ENCODE data around the gene CFAP58.

The CFAP58 gene

DNA sequence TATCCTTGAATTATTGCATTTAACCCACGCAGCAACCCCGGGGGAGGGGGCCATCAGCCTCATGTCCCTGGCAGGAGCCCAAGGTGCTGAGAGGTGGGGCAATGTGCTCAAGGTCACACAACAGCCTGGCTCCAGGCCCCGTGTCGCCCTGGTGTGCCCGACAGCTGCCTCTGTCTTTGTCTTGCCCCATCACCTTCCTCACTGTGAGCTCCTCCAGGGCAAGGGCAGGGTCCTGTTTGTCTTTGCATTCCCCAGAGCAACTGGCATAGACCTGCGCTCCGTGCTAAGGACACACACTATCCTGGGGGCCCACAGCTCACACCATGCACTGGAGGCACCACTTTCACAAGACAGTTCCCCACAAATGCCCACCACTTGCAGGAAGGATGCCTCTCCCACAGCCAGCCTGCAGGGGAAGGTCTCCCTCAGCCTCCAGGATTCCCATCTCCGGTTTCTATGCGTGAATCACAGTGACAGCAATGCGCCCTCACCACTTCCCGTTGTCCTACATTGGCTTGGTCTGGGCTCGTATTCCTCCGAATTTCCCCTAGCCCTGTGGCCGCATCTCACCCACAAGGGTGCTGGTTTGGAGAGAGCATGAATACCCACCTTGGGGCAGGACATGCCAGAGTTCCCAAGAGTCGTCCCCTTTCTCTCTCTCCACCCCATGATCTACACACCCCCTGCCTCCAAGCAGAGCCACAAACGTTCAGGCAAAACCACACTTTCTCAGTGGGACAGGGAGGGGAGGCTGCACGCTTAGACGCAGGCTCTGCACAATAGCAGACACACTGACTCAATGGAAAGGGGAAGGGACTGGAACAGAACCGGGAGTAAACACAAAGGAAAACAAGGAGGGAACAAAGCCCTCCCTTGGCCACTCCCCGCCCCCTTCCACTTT is 25.6 kb upstream of the CFAP58 start:
- no peaks in the 10 kb centered on the region for H3K27me3 Mint-ChIP-seq (ENCODE audit: low read depth)
- peaks cover 81% of the 10 kb centered on the region for H3K4me1 Mint-ChIP-seq (ENCODE audit: low read depth)
- H3K36me3 Mint-ChIP-seq (ENCODE audit: low read depth), result peaks cover 14% of the 10 kb centered on the region
- peak overlapping the region; percentile 92 for H3K27ac Mint-ChIP-seq
- no peaks in the 10 kb centered on the region for H3K9me3 Mint-ChIP-seq
- H3K4me3 Mint-ChIP-seq, result peak overlapping the region; percentile 64

DNA sequence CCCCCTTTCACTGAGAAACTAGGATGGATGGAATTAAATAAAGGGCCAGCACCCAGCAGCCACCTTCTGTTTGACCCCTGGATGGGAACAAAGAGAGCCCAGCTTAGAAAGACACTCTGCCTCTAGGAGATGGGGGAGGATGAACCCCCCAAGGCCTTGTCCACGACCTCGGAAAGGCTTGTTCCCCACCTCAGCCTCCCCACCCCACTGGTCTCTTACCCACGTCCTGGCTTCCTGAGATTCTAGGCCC is 25.1 kb upstream of the CFAP58 start:
- Mint-ChIP-seq H3K4me1 (ENCODE audit: low read depth) (peaks cover 81% of the 10 kb centered on the region), H3K27ac (peak overlapping the region; percentile 92), H3K4me3 (peak overlapping the region; percentile 80), H3K36me3 (ENCODE audit: low read depth) (peaks cover 16% of the 10 kb centered on the region), H3K9me3 (no peaks in the 10 kb centered on the region), H3K27me3 (ENCODE audit: low read depth) (no peaks in the 10 kb centered on the region)

DNA sequence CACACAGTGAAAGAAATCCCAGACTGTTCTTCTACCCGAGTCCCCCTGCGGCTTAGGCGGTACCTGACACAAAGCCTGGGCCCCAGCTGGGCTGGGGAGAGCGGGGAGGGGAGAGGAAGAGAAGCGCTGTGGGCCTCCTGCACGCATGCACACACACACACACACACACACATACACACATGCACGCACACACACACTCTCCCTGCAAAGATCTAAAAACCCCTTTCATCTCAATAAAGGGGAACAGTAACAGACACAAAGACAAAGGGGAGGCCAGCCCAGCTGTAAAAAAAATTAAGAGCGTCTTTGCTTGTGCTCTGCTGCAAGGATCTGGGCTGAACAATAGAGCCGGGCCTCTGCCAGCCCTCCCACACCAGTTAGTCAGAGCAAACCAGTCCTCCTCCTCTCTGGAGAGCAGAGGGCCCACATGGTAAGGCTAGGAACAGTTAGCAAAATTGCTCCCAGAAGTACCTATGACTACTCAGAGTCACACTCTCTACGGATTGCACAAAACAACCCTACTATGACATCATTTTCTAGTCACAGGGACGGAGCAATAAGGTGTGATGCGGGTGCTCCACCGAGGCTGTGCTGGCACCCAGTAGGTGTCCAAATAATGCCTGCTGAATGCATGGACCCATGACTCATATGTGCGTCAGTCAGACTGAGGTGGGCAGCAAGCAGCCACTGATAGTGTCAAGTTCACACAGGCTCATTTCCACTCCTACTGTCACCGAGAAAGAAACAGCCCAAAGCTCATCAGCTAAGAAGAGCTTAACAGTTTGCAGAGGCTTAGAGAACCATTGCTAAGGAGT is 24.5 kb upstream of the CFAP58 start:
- H3K27ac Mint-ChIP-seq, result peak overlapping the region; percentile 92
- peak overlapping the region; percentile 80 for H3K4me3 Mint-ChIP-seq
- peaks cover 80% of the 10 kb centered on the region for H3K4me1 Mint-ChIP-seq (ENCODE audit: low read depth)
- H3K27me3 Mint-ChIP-seq (ENCODE audit: low read depth), result no peaks in the 10 kb centered on the region
- no peaks in the 10 kb centered on the region for H3K9me3 Mint-ChIP-seq
- peaks cover 16% of the 10 kb centered on the region for H3K36me3 Mint-ChIP-seq (ENCODE audit: low read depth)

DNA sequence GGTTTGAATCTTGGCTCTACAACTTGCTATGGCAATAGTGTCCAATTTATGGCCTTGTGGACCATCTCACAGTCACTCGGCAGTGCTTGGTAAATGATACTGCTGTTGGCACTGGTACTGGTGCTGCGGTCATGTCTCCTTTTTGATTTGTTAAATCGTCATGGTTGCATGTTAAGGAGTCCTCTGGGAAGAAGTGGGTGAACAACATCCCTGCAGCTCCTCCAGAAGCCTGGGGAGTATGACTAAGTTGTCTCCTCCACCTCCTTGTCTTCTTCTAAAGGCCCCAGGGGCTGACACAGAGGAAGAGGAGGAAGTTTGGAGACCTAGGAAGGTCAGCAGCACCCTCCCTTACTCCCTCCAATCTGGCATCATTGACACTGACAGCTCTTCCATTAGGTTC is 23.9 kb upstream of the CFAP58 start:
- peaks cover 14% of the 10 kb centered on the region for H3K36me3 Mint-ChIP-seq (ENCODE audit: low read depth)
- H3K27me3 Mint-ChIP-seq (ENCODE audit: low read depth), result no peaks in the 10 kb centered on the region
- H3K4me3 Mint-ChIP-seq, result no peak overlapping the region
- peak overlapping the region; percentile 92 for H3K27ac Mint-ChIP-seq
- H3K9me3 Mint-ChIP-seq, result no peaks in the 10 kb centered on the region
- peaks cover 76% of the 10 kb centered on the region for H3K4me1 Mint-ChIP-seq (ENCODE audit: low read depth)

DNA sequence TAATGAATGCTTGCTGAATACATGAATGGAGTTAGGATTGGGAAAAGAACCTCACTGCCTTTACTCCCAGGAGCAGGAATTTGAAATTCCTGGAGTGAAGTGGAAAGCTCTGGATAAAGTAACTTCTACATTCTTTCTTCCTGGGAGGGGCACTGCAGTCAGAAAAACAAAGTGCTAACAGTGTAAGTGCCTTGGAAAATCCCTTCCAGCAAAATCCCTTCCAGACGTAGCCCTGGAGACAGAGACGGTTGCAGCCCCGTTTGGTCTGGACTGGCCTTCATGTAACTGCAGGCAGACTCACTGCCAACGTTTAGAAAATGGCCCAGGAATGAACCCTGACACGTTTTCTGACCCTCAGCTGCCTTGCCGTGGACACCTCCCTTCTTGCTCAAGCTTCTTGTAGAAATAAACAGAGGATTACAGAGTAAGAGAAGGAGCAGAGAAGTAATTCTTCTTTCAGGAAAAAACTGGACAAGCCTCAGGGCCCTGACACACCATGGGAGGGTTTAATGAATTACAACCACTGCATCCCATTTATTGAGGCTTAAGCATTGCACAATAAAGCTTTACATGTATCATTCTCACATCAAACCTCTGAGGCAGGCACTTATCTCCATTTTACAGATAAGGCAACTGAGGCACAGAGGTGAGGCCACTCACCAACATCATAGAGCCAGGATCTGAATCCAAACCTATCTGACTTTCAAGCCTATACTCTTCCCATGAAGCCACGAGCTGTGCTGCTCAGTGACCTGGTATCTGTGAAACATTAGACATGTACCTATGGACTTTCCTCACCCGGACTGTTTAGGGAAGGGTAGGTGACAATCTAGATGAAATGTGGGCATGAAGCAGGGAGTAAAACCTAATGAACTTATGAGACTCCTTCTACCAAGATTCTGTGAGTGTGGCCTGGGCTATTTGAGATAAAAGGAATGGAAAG is 23.2 kb upstream of the CFAP58 start:
- H3K27ac Mint-ChIP-seq, result peak overlapping the region; percentile 92
- H3K4me3 Mint-ChIP-seq, result no peak overlapping the region
- no peaks in the 10 kb centered on the region for H3K27me3 Mint-ChIP-seq (ENCODE audit: low read depth)
- H3K9me3 Mint-ChIP-seq, result no peaks in the 10 kb centered on the region
- H3K4me1 Mint-ChIP-seq (ENCODE audit: low read depth), result peaks cover 76% of the 10 kb centered on the region
- H3K36me3 Mint-ChIP-seq (ENCODE audit: low read depth), result peaks cover 11% of the 10 kb centered on the region

DNA sequence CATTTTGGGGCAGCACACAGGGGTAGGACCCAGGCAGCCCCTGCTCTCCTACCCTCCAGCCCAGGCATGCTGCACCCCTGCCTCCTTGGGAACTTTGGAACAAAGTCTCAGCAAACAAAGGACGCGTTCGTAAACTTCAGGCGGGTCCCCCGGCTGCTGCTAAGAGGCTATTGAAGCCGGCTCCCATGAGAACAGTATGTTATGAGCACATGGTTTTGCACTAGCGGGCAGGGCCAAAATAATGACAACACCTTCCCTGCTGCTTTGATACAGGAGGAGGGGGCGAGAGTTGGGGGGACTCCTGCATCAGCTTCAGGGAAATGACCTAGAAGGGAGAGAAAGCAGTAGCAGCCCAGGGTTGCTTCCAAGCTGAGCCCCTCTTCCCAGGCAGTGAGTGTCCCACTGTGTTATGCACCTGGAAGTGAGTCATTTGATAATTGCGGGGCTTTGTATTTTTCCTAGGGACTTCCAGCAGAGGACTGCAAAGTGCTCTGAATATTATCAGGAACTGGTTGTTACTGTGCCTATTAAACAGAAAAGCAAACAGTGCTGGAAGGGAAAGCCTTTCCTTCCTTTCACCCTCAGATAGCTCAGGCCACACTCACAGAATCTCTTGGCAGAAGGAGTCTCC is 22.3 kb upstream of the CFAP58 start:
- peaks cover 11% of the 10 kb centered on the region for H3K36me3 Mint-ChIP-seq (ENCODE audit: low read depth)
- H3K4me3 Mint-ChIP-seq, result no peak overlapping the region
- H3K9me3 Mint-ChIP-seq, result no peaks in the 10 kb centered on the region
- no peak overlapping the region for H3K27ac Mint-ChIP-seq
- H3K4me1 Mint-ChIP-seq (ENCODE audit: low read depth), result peaks cover 80% of the 10 kb centered on the region
- H3K27me3 Mint-ChIP-seq (ENCODE audit: low read depth), result no peaks in the 10 kb centered on the region

DNA sequence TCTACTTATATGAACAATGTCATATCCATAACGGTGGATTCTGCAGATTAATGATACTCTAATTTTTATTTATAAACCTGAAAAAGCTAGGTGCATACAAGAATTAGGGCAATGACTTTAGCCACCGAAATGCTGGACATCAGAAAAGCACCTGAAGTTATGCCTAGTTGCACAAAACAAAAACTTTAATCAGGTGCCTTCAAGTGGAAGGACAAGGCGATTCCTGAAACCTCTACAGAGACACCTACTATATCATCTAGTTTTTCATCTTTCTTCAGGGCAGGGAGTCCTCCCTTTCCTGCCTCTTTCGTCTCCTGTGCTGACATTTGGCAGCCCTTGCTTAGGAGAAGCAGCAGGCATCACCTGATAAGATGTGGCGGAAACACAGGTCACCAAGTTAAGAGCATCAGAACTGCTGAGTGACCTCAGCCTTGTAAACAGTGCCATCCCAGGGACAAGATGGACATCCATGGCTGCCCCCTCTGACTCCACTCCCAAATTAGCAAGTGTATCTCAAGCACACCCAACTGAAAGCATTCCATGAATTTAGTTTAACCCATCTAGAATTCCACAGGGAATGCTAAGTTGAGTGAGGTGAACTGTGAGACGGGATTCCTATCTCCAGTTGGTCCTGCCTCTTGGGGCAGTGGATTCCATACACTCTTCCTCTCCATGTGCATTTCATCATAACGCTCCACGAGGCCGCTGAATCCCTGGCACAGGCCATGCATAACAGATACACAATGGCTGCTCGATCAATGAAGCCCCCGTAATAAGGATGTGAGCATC is 21.2 kb upstream of the CFAP58 start:
- Mint-ChIP-seq H3K36me3 (ENCODE audit: low read depth) (peaks cover 7% of the 10 kb centered on the region), H3K27me3 (ENCODE audit: low read depth) (no peaks in the 10 kb centered on the region), H3K27ac (no peak overlapping the region), H3K9me3 (no peaks in the 10 kb centered on the region), H3K4me1 (ENCODE audit: low read depth) (peaks cover 75% of the 10 kb centered on the region), H3K4me3 (no peak overlapping the region)

DNA sequence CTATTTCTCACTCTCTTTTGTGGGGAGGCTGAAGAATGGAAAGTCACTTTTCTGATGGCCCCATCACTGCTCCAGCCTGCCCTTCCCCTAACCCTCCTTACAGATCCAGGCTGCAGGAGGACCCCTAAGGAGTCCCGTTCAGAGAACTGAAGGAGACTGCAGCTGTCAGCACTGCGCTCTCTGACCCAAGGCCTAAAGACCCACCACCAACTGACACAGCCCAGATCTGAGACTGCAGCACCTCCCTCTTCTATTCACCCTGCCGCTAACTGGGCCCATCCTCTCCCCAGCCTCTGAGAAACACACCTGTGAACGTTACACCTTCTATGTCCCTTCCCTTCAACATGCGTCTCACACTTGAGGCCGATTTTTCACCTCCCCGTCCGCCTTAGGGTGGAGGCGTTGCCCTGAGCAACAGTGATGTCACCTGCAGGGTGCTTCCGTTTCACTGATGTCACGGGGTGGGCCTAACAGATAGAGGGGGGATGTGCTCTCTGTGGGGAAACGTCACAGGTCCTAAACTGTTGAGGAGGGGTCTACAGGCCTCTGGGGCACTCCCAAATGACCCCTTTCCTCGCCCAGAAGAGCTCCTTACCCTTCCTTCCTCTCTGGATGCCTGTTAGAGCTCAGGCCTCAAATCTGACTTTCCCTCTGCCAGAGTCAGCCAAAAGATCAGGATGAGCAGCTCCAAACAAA is 20.5 kb upstream of the CFAP58 start:
- peaks cover 7% of the 10 kb centered on the region for H3K36me3 Mint-ChIP-seq (ENCODE audit: low read depth)
- peaks cover 69% of the 10 kb centered on the region for H3K4me1 Mint-ChIP-seq (ENCODE audit: low read depth)
- peak overlapping the region; percentile 76 for H3K4me3 Mint-ChIP-seq
- no peaks in the 10 kb centered on the region for H3K9me3 Mint-ChIP-seq
- no peaks in the 10 kb centered on the region for H3K27me3 Mint-ChIP-seq (ENCODE audit: low read depth)
- peak overlapping the region; percentile 43 for H3K27ac Mint-ChIP-seq

DNA sequence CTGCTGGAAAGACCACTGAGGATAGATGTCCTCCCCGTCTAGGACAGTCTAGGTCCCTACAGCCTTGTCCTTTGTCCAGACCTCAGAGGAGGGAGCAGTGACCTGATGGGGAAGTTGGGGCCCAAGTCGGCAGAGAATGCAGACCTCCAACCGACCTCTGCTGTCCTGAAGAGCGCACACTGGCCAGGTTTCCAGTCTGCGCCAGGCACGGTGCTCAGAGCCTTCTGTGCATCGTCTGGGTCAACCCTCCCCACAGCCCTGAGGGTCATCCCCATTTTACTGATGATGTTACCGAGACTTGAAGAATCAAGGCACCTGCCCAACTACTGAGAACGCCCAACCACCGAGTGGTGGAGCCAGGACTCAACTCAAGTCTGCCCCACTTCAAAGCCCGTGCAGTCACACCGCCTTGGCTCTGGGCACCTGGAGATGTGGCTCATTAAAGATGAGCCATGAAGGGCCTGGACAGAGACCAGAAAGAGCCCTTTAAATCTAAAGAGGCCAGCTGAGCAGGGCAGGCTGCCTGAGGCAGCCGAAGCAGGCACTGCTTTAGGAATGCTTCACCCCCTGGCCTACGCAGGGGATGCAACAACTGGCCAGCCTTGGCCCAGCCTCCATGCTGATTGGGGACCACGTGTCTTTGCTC is 19.8 kb upstream of the CFAP58 start:
- Mint-ChIP-seq H3K4me1 (ENCODE audit: low read depth) (peaks cover 65% of the 10 kb centered on the region), H3K27ac (peak overlapping the region; percentile 43), H3K9me3 (no peaks in the 10 kb centered on the region), H3K36me3 (ENCODE audit: low read depth) (peaks cover 7% of the 10 kb centered on the region), H3K27me3 (ENCODE audit: low read depth) (no peaks in the 10 kb centered on the region), H3K4me3 (no peak overlapping the region)

DNA sequence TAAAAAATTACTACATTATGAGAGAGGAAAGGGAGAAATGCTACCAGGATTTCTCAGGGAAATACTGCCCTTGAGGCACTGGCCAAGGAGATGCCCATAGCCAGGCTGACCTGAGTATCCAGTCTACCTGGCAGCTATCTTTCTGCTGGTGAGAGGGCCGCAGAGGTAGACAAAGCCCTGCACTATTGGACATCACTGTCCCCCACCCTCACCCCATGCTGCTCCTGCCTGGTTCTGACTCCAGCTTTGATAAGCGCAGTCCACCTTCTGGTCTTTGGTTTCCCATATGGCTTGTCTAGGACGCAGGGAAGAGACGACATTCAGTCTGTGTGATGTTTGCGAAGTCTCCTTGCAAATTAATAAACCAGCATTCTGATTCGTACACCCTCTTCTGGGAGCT is 19.1 kb upstream of the CFAP58 start:
- no peak overlapping the region for H3K4me3 Mint-ChIP-seq
- H3K27ac Mint-ChIP-seq, result no peak overlapping the region
- H3K4me1 Mint-ChIP-seq (ENCODE audit: low read depth), result peaks cover 65% of the 10 kb centered on the region
- H3K27me3 Mint-ChIP-seq (ENCODE audit: low read depth), result no peaks in the 10 kb centered on the region
- no peaks in the 10 kb centered on the region for H3K9me3 Mint-ChIP-seq
- peaks cover 7% of the 10 kb centered on the region for H3K36me3 Mint-ChIP-seq (ENCODE audit: low read depth)

DNA sequence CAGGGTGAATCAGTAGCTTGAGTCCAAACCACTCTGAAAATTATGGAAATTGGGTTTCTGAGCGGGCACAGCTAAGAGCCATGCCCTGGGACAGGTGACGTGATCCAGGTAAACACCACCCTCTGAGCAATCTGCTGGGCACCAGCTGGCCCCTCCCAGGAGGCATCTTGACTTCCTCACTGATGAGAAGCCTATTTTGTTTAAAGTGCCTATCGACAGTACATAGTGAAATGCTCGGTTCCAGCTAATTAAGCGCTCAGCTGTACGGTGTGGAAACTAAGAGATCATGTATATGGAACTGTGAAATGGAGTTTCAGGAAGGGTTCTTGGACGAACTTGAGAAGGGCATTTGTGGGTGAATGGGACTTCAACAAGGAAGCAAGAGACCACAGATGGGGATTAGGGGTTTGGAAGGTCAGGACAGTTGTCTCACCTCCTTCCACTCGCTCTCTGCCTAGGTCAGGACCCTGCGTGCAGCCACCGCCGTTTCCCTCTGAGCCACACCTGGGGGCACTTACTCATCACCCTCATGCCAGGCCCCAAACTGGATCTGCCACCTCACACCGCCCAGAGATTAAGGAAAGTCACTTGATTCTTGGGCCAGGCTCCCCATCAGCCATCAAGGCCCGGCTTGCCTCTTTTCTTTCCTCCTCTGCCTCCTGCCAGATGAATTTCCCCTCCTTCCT is 18.5 kb upstream of the CFAP58 start:
- peaks cover under 1% of the 10 kb centered on the region for H3K27me3 Mint-ChIP-seq (ENCODE audit: low read depth)
- peaks cover 63% of the 10 kb centered on the region for H3K4me1 Mint-ChIP-seq (ENCODE audit: low read depth)
- H3K36me3 Mint-ChIP-seq (ENCODE audit: low read depth), result peaks cover 8% of the 10 kb centered on the region
- H3K4me3 Mint-ChIP-seq, result no peak overlapping the region
- no peaks in the 10 kb centered on the region for H3K9me3 Mint-ChIP-seq
- H3K27ac Mint-ChIP-seq, result peak overlapping the region; percentile 7

DNA sequence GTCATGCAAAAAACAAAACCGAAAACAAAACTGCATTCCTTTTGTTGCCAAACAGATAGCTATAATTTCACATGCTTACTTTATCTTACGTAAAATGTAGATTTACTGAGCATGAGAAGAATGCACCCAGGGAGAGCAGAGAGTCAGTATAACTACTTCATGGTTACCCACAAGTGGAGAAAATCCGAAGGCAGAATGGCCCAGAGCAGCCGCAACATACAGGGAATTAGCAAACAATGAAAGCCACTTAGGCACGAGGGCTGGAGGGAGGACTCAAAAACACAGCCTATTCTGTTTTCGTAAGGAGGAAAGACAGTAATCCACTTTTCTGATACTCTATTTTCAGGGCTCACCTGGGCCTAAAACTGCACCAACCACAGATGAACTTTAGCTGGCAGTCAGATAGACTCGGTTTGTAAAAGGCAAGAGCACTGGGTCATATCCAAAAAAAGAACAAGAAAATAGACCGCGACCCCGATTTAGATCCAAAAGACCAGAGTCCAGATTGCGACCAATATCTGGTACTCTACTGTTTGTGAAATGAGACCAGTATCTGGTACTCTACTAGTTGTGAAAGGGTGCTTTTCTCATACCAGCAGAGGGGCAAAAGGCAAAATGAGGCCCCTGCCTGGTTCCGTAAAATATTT is 16.7 kb upstream of the CFAP58 start:
- H3K36me3 Mint-ChIP-seq (ENCODE audit: low read depth), result peaks cover 8% of the 10 kb centered on the region
- H3K27ac Mint-ChIP-seq, result peak overlapping the region; percentile 89
- peak overlapping the region; percentile 96 for H3K4me3 Mint-ChIP-seq
- H3K4me1 Mint-ChIP-seq (ENCODE audit: low read depth), result peaks cover 49% of the 10 kb centered on the region
- H3K27me3 Mint-ChIP-seq (ENCODE audit: low read depth), result peaks cover 4% of the 10 kb centered on the region
- no peaks in the 10 kb centered on the region for H3K9me3 Mint-ChIP-seq

Measured in T-helper 1 cell treated with Interleukin-12 subunit alpha and Interleukin-12 subunit beta and Interleukin-4 antibody, amounts not matched to agents 30 μg/mL and 1 μg/mL, for 36 hours (primary cell).